ENCODE results near the gene MED31.

Gene MED31

GRCh38 chr17:6683730-6684459 is 32.5 kb upstream of the MED31 start:
- H3K4me3 ChIP-seq (ENCODE audit: low read length), result no peak overlapping the region
- TF ChIP-seq ZNF274 (IDR thresholded peaks at IDR 0.05; ENCODE audit: low read depth, low read length), result no peak

- no peak for TF ChIP-seq ZNF274 (IDR thresholded peaks at IDR 0.05; ENCODE audit: low read depth, low read length)
- no peak overlapping the region for H3K4me3 ChIP-seq (ENCODE audit: low read length)
Measured at GRCh38 chr17:6683081-6683684, 31.8 kb upstream of the MED31 start.

- TF ChIP-seq ZNF274 (IDR thresholded peaks at IDR 0.05; ENCODE audit: low read depth, low read length), result no peak
- no peak overlapping the region for H3K4me3 ChIP-seq (ENCODE audit: low read length)
Measured at GRCh38 chr17:6682339-6682738, 30.9 kb upstream of the MED31 start.

GRCh38 chr17:6681671-6682070 is 30.3 kb upstream of the MED31 start:
- no peak for TF ChIP-seq ZNF274 (IDR thresholded peaks at IDR 0.05; ENCODE audit: low read depth, low read length)
- no peak overlapping the region for H3K4me3 ChIP-seq (ENCODE audit: low read length)

GRCh38 chr17:6681176-6681575 is 29.8 kb upstream of the MED31 start:
- TF ChIP-seq ZNF274 (IDR thresholded peaks at IDR 0.05; ENCODE audit: low read depth, low read length), result no peak
- no peak overlapping the region for H3K4me3 ChIP-seq (ENCODE audit: low read length)

GRCh38 chr17:6679241-6679640 is 27.8 kb upstream of the MED31 start:
- no peak for TF ChIP-seq ZNF274 (IDR thresholded peaks at IDR 0.05; ENCODE audit: low read depth, low read length)
- H3K4me3 ChIP-seq (ENCODE audit: low read length), result no peak overlapping the region

GRCh38 chr17:6677946-6678345 is 26.5 kb upstream of the MED31 start:
- TF ChIP-seq ZNF274 (IDR thresholded peaks at IDR 0.05; ENCODE audit: low read depth, low read length), result no peak
- H3K4me3 ChIP-seq (ENCODE audit: low read length), result no peak overlapping the region

- TF ChIP-seq ZNF274 (IDR thresholded peaks at IDR 0.05; ENCODE audit: low read depth, low read length), result no peak
- no peak overlapping the region for H3K4me3 ChIP-seq (ENCODE audit: low read length)
Measured at GRCh38 chr17:6677158-6677831, 25.9 kb upstream of the MED31 start.

GRCh38 chr17:6676802-6677157 is 25.4 kb upstream of the MED31 start:
- no peak overlapping the region for H3K4me3 ChIP-seq (ENCODE audit: low read length)
- TF ChIP-seq ZNF274 (IDR thresholded peaks at IDR 0.05; ENCODE audit: low read depth, low read length), result no peak

GRCh38 chr17:6675201-6675825 is 23.9 kb upstream of the MED31 start:
- H3K4me3 ChIP-seq (ENCODE audit: low read length), result no peak overlapping the region

GRCh38 chr17:6674586-6674985 is 23.2 kb upstream of the MED31 start:
- no peak for TF ChIP-seq ZNF274 (IDR thresholded peaks at IDR 0.05; ENCODE audit: low read depth, low read length)
- H3K4me3 ChIP-seq (ENCODE audit: low read length), result no peak overlapping the region

More at GRCh38 chr17:6675201-6675825, 23.9 kb upstream of the MED31 start:
- no peak for TF ChIP-seq ZNF274 (IDR thresholded peaks at IDR 0.05; ENCODE audit: low read depth, low read length)

- no peak overlapping the region for H3K4me3 ChIP-seq (ENCODE audit: low read length)
- TF ChIP-seq ZNF274 (IDR thresholded peaks at IDR 0.05; ENCODE audit: low read depth, low read length), result no peak
Measured at GRCh38 chr17:6671431-6671830, 20.0 kb upstream of the MED31 start.

GRCh38 chr17:6670999-6671398 is 19.6 kb upstream of the MED31 start:
- TF ChIP-seq ZNF274 (IDR thresholded peaks at IDR 0.05; ENCODE audit: low read depth, low read length), result no peak
- H3K4me3 ChIP-seq (ENCODE audit: low read length), result no peak overlapping the region

- H3K4me3 ChIP-seq (ENCODE audit: low read length), result no peak overlapping the region
- no peak for TF ChIP-seq ZNF274 (IDR thresholded peaks at IDR 0.05; ENCODE audit: low read depth, low read length)
Measured at GRCh38 chr17:6670571-6670970, 19.2 kb upstream of the MED31 start.
